Measurements from ENCODE around the gene PNKP.

The PNKP gene

DNA sequence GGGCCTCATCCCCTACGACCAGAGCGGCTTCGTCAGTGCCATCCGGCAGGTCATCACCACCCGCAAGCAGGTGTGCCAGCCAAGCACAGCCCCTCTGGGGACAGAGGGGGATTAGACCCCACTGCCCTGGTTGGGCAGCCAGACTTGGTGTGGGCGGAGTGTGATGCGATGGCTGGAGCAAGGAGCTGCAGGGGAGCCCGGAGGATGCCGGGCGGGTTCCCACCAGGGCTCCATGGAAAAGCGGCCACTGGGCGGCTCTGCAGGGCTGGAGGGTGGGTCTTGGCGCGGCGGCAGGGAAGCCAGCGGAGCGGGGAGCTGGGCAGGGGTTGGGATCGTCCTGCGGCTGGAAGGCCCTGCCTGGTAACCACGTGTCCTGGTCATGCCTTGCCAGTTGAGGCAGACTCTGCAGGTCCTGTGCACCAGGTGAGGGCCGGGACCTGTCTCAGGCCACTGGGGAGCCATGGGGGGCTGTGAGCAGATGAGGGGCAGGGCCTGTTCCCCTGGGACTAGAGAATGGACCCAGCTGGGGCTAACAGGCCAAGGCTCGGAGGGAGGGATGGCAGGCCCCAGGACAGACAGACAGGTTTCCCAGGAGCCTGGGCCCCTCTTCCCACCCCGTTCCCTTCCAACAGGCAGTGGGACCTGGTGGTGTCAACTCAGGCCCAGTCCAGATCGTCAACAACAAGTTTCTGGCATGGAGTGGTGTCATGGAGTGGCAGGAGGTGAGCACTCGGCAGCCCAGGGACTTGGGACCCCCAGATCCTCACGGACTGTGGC is 10.1 kb downstream of the PNKP start:
- DNase-seq, result no peak

DNA sequence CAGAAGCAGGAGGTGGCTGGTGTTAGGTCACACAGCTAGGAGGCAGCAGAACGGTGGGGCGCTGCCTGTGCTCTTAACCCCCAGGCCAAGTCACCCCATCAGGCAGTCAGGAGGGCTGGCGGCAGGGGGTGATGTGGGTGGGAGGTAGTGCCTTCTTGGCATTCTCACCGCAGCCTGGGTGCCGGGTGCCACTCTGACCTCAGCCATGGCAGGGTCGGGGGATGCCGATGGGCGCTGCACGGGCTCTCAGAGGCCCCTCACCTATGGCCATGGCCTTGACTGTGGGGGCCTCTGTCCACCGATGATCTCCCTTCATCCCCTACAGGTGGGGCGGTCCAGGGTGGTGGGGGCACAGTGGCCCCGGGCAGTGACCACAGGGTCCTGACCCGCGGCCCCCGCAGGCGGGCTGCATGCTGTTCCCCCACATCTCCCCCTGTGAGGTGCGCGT is 10.8 kb downstream of the PNKP start:
- DNase-seq, result no peak

DNA sequence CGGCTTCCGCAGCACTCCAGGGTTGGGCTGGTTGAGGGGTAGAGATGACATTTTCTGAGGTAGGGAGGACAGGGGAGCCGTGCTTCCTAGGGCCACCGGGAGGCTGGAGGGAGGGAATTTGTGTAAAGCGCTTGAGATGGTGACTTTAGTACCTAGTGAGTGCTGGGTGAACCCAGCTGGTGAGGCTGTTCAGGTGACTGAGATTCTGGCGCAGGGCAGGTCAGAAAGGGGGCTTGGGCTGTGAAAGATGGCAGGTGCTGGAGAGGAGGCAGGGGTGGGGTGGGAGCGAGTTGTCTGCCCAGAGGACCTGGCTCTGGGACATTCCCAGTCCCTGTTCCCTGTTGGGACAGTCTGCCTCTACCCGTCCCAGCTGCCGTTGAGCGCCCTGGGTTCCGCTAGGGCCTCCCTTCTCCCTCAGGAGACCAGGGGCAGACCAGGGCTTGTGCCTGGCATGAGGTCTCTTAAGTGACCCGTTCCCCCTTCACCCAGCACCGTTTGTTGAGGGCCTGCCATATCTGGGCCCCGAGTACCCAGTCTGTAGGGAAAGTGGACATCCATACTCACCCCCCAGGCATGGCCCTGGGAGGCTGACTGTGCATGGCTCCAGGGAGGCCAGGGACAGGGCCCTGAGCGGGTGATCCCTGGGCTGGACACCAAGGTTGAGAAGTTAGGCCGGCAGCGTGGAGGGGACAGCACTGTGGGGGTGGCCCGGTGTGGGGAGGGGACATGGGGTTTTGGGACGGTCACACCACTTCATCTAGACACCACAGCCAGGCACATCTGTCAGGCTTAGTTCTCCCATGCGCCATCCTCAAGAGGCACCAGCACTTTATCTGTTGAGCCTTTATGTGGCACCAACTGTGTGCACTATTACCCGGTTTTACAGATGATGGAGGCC is 11.5 kb downstream of the PNKP start:
- DNase-seq, result no peak

DNA sequence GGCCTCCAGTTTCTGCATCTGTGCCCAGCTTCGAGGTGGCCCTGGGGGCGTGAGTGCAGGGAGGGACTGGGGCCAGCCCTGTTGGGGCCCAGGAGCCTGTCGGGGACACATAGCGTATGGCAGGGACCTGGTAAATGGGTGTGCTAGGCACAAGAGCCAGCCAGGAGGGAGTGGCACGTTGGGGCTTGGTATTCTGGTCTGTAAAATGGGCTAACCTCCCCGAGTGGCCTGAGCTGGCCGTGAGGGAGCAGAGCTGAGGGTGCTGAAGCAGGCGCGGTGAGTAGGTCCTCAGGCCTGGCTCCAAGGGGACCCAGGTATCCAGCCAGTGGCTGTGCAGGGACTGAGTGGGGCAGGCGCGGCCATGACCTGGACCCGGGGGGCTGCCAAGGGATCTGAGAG is 12.1 kb downstream of the PNKP start:
- DNase-seq, result no peak

DNA sequence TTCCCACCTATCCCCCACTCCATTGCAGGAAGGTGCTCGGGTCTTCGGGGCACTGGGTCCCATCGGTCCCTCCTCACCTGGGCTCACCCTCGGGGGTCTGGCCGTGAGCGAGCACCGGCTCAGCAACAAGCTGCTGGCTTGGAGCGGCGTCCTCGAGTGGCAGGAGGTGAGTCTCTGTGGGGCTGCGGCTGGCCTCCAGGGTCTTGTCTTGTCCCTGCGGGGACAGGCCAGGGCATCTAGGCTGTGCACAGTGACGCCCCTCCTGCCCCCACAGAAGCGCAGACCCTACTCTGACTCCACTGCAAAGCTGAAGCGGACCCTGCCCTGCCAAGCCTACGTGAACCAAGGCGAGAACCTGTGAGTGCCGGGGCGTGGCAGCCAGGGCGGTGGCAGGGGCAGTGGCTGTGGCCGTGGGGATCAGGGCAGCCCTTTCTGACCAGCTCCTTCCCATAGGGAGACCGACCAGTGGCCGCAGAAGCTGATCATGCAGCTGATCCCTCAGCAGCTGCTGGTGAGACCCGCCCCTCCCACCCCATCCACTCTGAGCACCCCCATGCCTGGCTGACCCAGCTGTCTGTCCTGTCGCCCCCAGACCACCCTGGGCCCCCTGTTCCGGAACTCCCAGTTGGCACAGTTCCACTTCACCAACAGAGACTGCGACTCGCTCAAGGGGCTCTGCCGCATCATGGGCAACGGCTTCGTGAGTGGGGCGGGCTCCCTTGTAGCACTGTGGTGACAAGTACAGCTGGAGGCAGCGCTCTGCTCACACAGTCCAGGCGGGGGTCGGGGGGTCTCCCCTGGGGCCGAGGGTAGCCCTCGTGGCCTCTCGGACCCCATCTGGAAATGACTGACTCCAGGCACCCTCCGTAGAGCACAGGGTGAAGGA is 12.8 kb downstream of the PNKP start:
- no peak for DNase-seq

DNA sequence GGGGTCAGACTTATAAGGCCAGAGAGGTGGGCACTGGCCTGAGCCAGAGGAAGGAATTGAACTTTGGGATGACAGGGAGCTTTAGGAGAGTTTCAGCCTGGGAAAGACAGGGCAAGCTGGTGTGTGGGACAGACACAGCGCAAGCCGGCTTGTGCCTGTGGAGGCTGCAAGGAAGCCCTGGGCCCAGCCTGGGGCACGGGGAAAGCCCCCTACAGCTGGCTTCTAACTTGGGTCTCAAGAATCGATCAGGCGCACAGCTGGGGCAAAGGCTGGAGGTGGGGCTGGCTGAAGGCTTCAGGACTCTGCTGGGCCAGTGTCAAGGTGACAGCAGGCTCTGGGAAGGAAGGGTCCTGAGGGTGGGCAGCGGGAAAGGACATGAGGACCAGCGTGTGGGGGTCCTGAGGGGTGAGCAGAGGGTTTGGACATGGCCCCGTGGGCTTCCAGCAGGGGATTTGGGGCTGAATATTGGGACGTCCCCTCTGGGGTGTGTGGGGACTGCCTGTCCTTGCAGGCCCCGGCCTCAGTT is 13.5 kb downstream of the PNKP start:
- DNase-seq, result no peak

DNA sequence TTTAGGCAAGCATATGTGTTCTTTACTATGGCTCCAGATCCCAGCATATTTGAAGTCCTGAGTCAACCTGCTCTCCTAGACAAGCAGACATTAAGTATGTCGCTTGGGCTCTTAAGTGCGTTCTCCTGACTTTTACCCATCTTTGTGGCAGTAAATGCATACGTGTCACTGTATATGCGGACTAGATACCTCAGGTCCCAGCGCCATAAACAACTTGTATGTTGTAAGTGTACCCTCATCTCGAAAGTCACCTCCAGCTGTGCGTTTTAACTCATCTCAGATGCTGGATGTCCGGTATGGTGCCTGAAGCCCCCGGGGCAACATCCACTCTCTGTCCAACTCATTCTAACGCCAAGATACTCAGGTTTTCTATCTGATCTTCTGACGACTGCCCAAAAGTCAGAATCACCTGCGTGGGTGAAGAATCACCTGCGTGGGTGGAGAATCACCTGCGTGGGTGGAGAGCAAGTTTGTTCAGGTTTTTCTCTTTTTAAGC is 14.7 kb downstream of the PNKP start:
- no peak for DNase-seq

DNA sequence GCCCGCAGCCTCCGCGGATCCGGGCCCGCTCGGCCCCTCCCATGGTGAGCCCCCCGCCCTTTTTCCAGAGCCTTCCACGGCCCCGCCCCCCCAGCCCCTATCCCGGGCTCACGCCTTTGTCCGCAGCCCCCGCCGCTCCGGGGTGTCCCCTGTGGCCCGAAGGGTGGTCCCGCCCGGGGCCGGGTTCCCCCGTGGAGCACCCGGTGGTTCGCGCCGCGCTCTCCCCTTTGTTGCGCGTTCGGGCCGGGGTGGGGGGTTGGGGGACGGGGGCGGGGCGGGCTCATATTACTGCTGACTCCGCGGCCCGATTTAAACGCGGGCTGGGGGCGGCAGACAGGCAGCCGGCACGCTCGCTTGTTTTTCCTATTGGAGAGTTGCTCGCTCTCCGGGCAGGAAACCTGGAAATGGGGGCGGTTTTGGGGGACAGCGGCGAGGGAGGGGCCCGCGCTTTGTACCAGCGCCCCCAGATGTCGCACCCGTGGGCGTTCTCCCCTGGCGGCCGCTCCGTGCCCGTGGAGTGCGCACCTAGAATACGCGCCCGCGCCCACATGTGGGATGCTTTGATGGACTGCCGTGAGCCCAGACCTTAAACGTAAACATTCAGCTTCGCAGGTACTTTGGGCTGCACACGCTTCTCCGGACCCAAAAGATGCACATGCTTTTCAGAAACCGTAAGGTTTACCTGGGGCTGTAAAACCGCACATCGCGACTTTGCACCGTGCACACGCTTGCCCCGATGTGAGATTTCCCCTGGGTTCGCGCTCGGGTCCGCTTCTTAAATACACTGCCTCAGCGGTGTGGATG is 15.7 kb downstream of the PNKP start:
- no peak for DNase-seq

DNA sequence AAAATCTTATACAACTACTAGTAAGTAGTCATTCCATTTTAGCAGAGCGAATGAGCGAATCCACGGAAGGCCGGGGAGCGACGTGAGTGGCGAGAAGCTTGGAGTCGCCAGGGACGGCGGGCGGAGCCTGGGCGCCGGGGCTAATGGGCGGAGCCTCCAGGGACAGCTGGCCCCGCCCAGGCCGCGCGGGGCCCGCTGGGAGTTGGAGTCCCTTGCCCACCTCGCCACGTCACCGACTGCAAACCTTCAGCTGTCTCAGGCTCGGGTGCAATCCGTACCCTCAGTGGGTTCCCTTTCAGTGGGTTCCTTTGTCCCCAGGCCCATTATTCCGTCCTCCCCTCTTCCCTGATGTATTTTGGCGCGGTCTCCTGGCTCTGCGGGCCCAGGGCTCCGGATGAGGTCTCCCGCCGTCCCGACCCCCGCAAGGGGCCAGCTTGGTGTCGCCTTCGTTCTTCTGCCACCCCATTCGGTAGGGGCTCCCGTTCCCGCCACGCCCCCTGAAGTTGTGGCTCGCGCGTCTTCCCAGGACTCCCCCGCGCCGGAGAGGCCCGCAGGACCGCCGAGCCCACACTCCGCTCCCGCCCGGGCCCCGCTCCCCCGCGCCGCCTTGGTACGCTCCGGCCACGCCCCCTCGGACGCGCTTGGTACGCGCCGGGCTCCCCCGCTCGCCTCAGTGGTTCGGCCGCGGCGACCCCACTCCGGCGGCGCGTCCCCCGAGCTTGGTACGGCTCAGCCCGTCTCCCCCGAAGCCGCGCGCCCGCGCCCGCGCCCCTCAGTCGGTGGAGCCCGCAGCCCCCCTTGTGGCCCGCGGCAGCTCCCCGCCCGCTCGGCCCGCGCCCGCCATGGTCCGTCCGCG is 16.7 kb downstream of the PNKP start, which contains the start of gene PTOV1:
TSS of gene PTOV1 (plus strand) at position 673 of the 856 bp plus-strand sequence.
- DNase-seq, result no peak

DNA sequence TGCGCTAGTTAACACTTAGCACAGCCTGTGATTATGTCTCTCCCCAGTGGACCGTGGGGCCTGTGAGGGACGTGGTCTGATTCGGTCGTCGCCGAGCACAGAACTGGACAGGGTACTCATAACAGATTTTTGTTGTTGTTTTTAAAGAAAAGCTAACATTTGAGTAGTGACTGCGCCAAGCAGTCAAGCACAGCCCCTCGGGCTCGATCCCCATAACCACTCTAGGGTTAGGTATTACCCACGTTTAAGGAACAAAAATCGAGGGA is 17.2 kb downstream of the PNKP start:
- no peak for DNase-seq

DNA sequence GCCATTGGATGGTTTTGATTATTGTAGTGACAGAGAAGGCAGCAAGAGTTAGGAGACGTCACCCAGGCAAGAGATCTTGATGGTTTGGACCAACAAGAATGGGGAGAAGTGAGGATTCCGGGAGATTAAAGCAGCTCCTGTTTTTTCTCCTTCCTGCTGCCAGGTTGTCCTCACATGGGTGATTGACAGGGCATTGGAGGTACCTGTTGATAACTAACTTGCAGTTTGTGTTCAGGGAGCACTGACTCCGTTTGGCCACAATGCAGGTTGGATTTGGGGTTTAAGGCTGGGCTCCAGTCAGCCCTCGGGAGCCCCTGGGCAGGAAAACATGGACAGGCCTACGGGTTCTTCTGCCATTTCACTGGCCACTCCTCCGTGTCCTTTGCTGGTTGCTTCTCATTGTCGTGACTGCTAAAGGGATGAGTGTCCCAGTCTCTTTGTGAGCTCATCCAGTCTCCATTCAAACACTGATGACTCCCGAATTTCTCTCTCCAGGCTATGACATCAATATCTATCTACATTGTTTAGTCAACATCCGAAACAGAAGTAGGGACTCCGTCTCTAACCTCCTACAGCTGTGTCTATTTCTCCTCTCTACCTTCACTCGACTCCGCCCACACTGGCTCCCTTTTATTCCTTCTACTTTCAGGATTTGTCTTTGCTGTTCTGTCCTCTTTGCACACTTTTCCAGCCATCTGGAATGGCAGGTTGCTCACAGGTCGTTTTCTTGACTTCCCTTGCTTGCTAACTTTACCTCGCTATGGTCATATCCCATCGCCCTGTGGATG is 17.7 kb downstream of the PNKP start:
- no peak for DNase-seq

DNA sequence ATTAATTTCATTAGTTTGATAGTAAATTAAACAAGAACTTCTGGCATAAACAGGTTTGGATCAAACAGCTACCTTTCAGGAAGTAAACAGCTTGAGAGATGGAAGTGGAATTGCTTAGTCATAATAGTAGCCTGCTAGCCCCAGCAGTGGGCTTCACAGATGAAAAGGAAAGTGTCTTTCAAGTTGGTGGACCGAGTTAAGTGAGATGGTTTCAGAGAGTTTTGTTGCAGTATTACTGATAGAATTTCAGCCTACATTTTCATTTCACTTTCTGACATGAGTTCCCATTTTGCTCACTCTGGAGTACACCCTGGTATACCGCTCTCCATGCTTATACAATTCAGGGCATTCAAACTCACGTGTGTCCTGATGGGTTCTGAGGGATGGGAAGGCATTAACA is 18.4 kb downstream of the PNKP start:
- DNase-seq, result no peak

DNA sequence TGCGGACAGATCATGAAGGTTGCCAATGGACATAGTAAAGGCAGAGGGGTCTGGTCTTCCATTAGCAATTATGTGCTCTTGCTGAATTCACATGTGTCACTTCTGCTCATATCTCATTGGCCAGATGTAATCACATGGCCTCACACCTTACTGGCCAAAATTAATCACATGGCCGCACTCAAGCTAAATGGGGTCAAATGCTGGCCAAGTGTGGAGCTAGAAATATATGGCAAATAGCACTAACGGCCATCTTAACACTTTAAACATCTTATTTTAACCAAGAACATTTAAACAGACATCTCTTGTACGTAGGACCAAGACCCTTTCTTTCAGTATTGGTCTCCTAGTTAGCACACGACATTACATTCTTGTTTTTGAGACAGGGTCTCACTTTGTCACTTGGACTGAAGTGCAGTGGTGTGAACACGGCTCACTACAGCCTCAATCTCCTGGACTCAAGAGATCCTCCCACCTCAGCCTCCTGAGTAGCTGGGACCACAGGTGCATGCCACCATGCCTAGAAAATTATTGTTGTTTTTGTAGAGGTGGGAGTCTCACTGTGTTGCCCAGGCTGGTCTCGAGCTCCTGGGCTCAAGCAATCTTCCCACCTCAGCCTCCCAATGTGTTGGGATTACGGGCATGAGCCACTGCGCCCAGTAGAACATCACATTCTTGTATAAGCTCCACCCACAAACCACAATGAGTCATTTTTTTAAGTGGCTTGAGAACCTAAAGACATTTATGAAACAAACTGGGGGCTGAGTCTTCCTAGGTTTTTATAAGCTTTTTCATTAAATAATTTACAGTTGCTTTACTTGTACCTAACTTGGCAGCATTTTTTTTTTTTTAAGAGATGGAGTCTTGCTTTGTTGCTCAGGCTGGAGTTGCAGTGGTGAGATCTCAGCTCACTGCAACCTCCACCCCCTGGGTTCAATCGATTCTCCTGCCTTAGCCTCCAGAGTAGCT is 19.4 kb downstream of the PNKP start:
- DNase-seq, result no peak

DNA sequence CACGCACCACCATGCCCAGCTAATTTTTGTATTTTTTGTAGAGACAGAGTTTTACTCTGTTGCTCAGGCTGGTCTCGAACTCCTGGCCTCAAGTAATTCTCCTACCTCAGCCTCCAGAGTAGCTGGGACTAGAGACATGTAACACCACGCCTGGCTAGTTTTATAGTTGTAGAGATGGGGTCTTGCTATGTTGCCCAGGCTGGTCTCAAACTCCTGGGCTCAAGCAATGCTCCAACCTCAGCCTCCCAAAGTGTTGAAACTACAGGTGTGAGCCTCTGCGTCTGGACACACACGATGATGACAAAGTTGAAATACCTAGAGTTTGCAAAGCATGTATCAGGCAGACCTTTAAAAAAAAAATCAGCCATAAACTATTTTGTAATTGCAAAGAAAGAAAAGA is 21.0 kb downstream of the PNKP start:
- no peak for DNase-seq

DNA sequence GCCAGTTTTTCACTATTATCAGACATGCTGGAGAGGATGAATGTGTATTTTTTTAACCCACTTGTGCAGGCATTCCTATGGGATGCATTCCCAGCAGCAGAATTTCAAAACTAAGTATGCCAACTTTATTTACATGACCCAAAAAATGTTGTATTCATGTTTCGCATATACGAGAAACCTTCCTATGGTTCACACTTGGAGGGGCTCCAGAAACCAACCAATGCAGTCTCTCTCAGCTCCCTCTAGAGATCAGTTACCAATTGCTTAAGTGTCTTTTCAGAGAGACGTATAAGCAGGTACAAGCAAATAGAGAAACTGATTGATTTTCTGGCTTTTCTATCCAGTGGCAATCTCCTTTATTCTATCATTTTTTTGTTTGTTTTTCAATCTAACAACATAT is 22.0 kb downstream of the PNKP start:
- DNase-seq, result no peak

DNA sequence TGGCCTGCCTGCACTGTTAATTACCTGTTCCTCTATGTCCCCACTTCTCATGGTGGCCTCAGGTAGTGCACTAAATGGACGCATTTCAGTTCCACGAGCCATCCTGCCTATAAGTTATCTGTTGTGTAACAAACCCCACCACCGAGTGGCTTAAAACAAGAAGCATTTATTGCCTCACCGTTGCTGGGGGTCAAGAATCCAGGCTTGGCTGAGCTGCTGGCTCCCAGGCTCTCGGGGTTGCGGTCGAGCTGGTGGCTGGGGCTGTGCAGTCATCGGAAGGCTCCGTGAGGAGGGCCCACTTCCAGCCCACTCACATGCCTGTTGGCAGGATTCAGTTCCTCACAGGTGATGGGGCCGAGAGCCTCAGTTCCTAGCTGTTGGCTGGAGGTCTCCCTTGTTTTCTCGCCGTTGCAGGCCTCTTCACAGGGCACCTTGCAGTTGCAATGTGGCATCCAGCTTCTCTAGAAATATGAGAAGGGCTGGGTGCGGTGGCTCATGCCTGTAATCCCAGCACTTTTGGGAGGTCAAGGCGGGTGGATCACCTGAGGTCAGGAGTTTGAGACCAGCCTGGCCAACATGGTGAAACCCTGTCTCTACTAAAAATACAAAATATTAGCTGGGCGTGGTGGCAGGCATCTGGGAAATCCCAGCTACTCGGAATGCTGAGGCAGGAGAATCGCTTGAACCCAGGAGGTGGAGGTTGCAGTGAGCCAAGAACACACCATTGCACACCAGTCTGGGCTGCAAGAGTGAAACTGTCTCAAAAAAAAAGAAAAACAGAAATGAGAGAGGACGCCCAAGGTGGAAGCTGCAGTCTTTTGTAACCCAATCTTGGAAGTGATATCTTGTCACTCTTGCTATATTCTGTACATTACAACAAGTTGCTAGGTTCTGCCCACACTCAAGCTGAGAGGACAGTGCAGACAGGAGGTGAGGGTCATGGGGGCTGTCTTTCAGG is 23.0 kb downstream of the PNKP start:
- DNase-seq, result no peak

DNA sequence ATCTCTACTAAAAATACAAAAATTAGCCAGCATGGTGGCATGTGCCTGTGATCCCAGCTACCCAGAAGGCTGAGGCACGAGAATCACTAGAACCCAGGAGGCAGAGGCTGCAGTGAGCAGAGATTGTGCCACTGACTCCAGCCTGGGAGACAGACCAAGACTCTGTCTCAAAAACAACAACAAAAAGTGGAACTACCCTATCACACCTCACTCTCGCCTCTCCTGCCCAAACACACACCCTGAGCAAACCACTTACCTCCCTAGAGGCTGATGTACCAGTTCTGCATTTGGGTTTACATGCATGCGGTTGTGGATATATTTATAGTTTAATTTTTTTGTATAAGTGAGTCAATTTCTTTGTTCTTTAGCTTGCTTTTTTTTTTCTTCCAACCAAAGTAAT is 24.1 kb downstream of the PNKP start:
- no peak for DNase-seq
